ENCODE data around the gene ZBED1. TPM values are rescaled to one million over a fixed set of nuclear protein-coding genes. Genes with fewer than 3 reads are reported as not detected.

The ZBED1 gene
- total RNA-seq, 2 donors from 2014 or later = 33.3 to 44.6 TPM

GRCh38 chrX:2445662-2446623 lies 54.8 kb downstream of the ZBED1 start:
- DNase-seq = no peak
- Histone ChIP-seq H3K27me3 (no peaks in the 10 kb centered on the region), H3K36me3 (no peaks in the 10 kb centered on the region), H3K4me1 (no peaks in the 10 kb centered on the region), H3K9me3 (no peaks in the 10 kb centered on the region), H3K27ac (no peak overlapping the region), H3K9ac (ENCODE audit: low read depth in 2 of 2, low read length in 2 of 2) (no peak overlapping the region), H3K4me3 (no peak overlapping the region)
- no peak for TF ChIP-seq CTCF (IDR thresholded peaks at IDR 0.05)
- intact Hi-C loops (cut with DNase I) = no loop called here

GRCh38 chrX:2442694-2443093 lies 58.1 kb downstream of the ZBED1 start:
- no peak overlapping the region for H3K4me3 ChIP-seq
- H3K4me1 ChIP-seq = no peaks in the 10 kb centered on the region
- no peaks in the 10 kb centered on the region for H3K36me3 ChIP-seq
- intact Hi-C loops (cut with DNase I) = no loop called here
- DNase-seq = no peak
- no peaks in the 10 kb centered on the region for H3K27me3 ChIP-seq
- no peak overlapping the region for H3K27ac ChIP-seq
- no peaks in the 10 kb centered on the region for H3K9me3 ChIP-seq
- no peak for TF ChIP-seq CTCF (IDR thresholded peaks at IDR 0.05)
- H3K9ac ChIP-seq (ENCODE audit: low read depth in 2 of 2, low read length in 2 of 2) = no peak overlapping the region

GRCh38 chrX:2441466-2441865 lies 59.3 kb downstream of the ZBED1 start:
- H3K4me3 ChIP-seq = no peak overlapping the region
- H3K9ac ChIP-seq (ENCODE audit: low read depth in 2 of 2, low read length in 2 of 2) = no peak overlapping the region
- intact Hi-C loops (cut with DNase I) = no loop called here
- no peaks in the 10 kb centered on the region for H3K27me3 ChIP-seq
- H3K4me1 ChIP-seq = no peaks in the 10 kb centered on the region
- no peaks in the 10 kb centered on the region for H3K9me3 ChIP-seq
- no peaks in the 10 kb centered on the region for H3K36me3 ChIP-seq
- TF ChIP-seq CTCF (IDR thresholded peaks at IDR 0.05) = no peak
- DNase-seq = no peak
- H3K27ac ChIP-seq = no peak overlapping the region

GRCh38 chrX:2439613-2440012 lies 61.2 kb downstream of the ZBED1 start:
- Histone ChIP-seq H3K36me3 (no peaks in the 10 kb centered on the region), H3K9me3 (no peaks in the 10 kb centered on the region), H3K27ac (no peak overlapping the region), H3K27me3 (no peaks in the 10 kb centered on the region), H3K4me3 (no peak overlapping the region), H3K9ac (ENCODE audit: low read depth in 2 of 2, low read length in 2 of 2) (no peak overlapping the region), H3K4me1 (no peaks in the 10 kb centered on the region)
- intact Hi-C loops (cut with DNase I) = no loop called here
- TF ChIP-seq CTCF (IDR thresholded peaks at IDR 0.05) = no peak
- no peak for DNase-seq

Other genes starting within 250 kb of the ZBED1 start
- gene DHRSX, start within 50 bp of the ZBED1 start, total RNA-seq = 10 to 100 TPM; 28.6 to 43.3 TPM
- gene CD99, start 190.3 kb upstream of the ZBED1 start, total RNA-seq = 100 to 1,000 TPM; 168 to 202 TPM

All from colonic mucosa (tissue), 4 donors.